HCT116 (cell line): Measurements from ENCODE around the gene HUS1. TPM values are rescaled to one million over a fixed set of nuclear protein-coding genes. Genes with fewer than 3 reads are reported as not detected.
"Not testable (repeated sequence)": the region's sequence is repeated elsewhere in the genome, so short reads cannot be mapped to it uniquely, and the experiment has no call there.

Experiments
- ATAC-seq: fragments of 200-7000 bp; cut with Tn5 transposase; 2 replicates; pipeline ENCODE4 v1.9.1; 2020; ENCODE audit warnings: mild to moderate bottlenecking, moderate library complexity
- BruUV-seq: library from RNA; stranded (reverse); fragments of 400-500 nt; replicated peaks from 2 replicates; lab custom pipeline; 2021; lab: Mats Ljungman, UMichigan
- CTCF ChIA-PET: fragments of 300-600 bp; sonication (Branson Sonifier 250); formaldehyde crosslinking; loops from one replicate; lab custom pipeline; 2021; ENCODE audit warnings: antibody characterized with exemption; lab: Charles Lee
- POLR2A ChIA-PET: fragments of 300-600, 350-600 bp; sonication (Branson Sonifier 250); formaldehyde crosslinking; loops from one replicate; lab custom pipeline; 2021; ENCODE audit warnings: antibody characterized with exemption; lab: Charles Lee
- RAD21 ChIA-PET, 2 experiments: fragments of 300-600 bp; sonication (Branson Sonifier 250); formaldehyde crosslinking; loops; one replicate each; lab custom pipeline; 2023; ENCODE audit warnings: low total read pairs in 2 of 2; ENCODE audit not compliant: uncharacterized antibody in 2 of 2, unreplicated experiment in 2 of 2, low non-redundant PET in 1 of 2; lab: Charles Lee
- DNase-seq: peaks from one replicate; pipeline ENCODE4 v3.0.0-alpha.2; 2010; ENCODE audit warnings: low read depth, low spot score
- H2AFZ ChIP-seq: fragments of 200-600 bp; shearing (Covaris generic), sonication (generic); 2 replicates; pipeline ENCODE4 v1.6.1; 2017; ENCODE audit warnings: low read depth, mixed run types, mixed read lengths, antibody characterized with exemption, low read length; ENCODE audit not compliant: poor library complexity, severe bottlenecking
- H3K27ac ChIP-seq: 2 replicates; pipeline ENCODE4 v1.5.1; 2012; ENCODE audit warnings: low read depth, low read length
- H3K27me3 ChIP-seq: fragments of 200-600 bp; sonication (generic); 2 replicates; pipeline ENCODE4 v1.6.1; 2016; ENCODE audit warnings: mixed run types, low read length, mixed read lengths; ENCODE audit not compliant: insufficient read depth
- H3K36me3 ChIP-seq, 2 experiments: fragments of 200-500 bp in 1 of 2; fragments of 200-600 bp in 1 of 2; sonication (Bioruptor generic) in 1 of 2; sonication (generic) in 1 of 2; 2 replicates each; pipeline versions ENCODE4 v1.5.1 to v1.6.1; 2014 to 2016; ENCODE audit warnings: low read length in 2 of 2, inconsistent platforms in 1 of 2, mixed read lengths in 1 of 2, mixed run types in 1 of 2; ENCODE audit not compliant: insufficient read depth in 2 of 2, control insufficient read depth in 1 of 2
- H3K4me1 ChIP-seq, 2 experiments: fragments of 200-600 bp in 1 of 2; sonication (generic) in 1 of 2; 2 replicates each; pipeline versions ENCODE4 v1.5.1 to v1.6.1; 2012 to 2017; ENCODE audit warnings: low read length in 2 of 2, inconsistent platforms in 1 of 2, mild to moderate bottlenecking in 1 of 2, mixed read lengths in 1 of 2, mixed run types in 1 of 2, moderate library complexity in 1 of 2; ENCODE audit not compliant: insufficient read depth in 2 of 2, control insufficient read depth in 1 of 2
- H3K4me2 ChIP-seq: fragments of 200-600 bp; sonication (generic); 2 replicates; pipeline ENCODE4 v1.6.1; 2017; ENCODE audit warnings: mixed run types, low read length, mixed read lengths
- H3K4me3 ChIP-seq, 2 experiments: fragments of 200-600 bp in 1 of 2; sonication (generic) in 1 of 2; replicated peaks in 1 of 2; 2 replicates each; pipeline ENCODE4 v1.5.1; 2011 to 2016; ENCODE audit warnings: low read length in 2 of 2, control low read depth in 1 of 2, low read depth in 1 of 2, mild to moderate bottlenecking in 1 of 2, mixed read lengths in 1 of 2, mixed run types in 1 of 2
- H3K79me2 ChIP-seq: fragments of 200-600 bp; sonication (generic); 2 replicates; pipeline ENCODE4 v1.6.1; 2017; ENCODE audit warnings: mild to moderate bottlenecking, mixed run types, low read length, moderate library complexity, mixed read lengths; ENCODE audit not compliant: insufficient read depth
- H3K9ac ChIP-seq: fragments of 200-600 bp; sonication (generic); 2 replicates; pipeline ENCODE4 v1.6.1; 2016; ENCODE audit warnings: low read length, mixed read lengths
- H3K9me2 ChIP-seq: fragments of 200-600 bp; sonication (generic), shearing (Covaris generic); 2 replicates; pipeline ENCODE4 v1.6.1; 2017; ENCODE audit warnings: mixed run types, mild to moderate bottlenecking, moderate library complexity; ENCODE audit not compliant: insufficient read depth
- H3K9me3 ChIP-seq, 2 experiments: fragments of 200-500 bp in 1 of 2; fragments of 200-600 bp in 1 of 2; sonication (Bioruptor generic) in 1 of 2; sonication (generic) in 1 of 2; 2 replicates each; pipeline ENCODE4 v1.6.1; 2014 to 2017; ENCODE audit warnings: low read length in 2 of 2, mixed read lengths in 2 of 2, inconsistent platforms in 1 of 2, low read depth in 1 of 2, mild to moderate bottlenecking in 1 of 2, mixed run types in 1 of 2, moderate library complexity in 1 of 2; ENCODE audit not compliant: control insufficient read depth in 1 of 2, insufficient read depth in 1 of 2
- H4K20me1 ChIP-seq: fragments of 200-600 bp; sonication (generic), shearing (Covaris generic); 2 replicates; pipeline ENCODE4 v1.6.1; 2017; ENCODE audit warnings: mixed run types, mild to moderate bottlenecking, moderate library complexity; ENCODE audit not compliant: insufficient read depth
- CEBPB ChIP-seq: IDR thresholded peaks from 2 replicates; pipeline ENCODE4 v1.6.1; 2012; ENCODE audit warnings: low read depth
- ELF1 ChIP-seq: IDR thresholded peaks from 2 replicates; pipeline ENCODE4 v1.6.1; 2012; ENCODE audit warnings: low read depth, borderline replicate concordance
- EZH2 ChIP-seq: fragments of 200-600 bp; sonication (generic); IDR thresholded peaks from 2 replicates; pipeline ENCODE4 v1.6.1; 2017; ENCODE audit warnings: antibody characterized with exemption, mixed run types
- EZH2phosphoT487 ChIP-seq: fragments of 200-600 bp; IDR thresholded peaks from 2 replicates; pipeline ENCODE4 v1.6.1; 2018; ENCODE audit warnings: antibody characterized with exemption, borderline replicate concordance
- FOSL1 ChIP-seq: IDR thresholded peaks from 2 replicates; pipeline ENCODE4 v1.6.1; 2012; ENCODE audit warnings: low read depth
- POLR2A ChIP-seq: IDR thresholded peaks from 2 replicates; pipeline ENCODE4 v1.7.0; 2011; ENCODE audit warnings: borderline replicate concordance; ENCODE audit not compliant: insufficient read depth, insufficient read length; ENCODE audit errors: extremely low read depth
- POLR2AphosphoS5 ChIP-seq: IDR thresholded peaks from 2 replicates; pipeline ENCODE4 v1.6.1; 2011; ENCODE audit warnings: mild to moderate bottlenecking, low read depth, low read length, moderate library complexity
- SIN3A ChIP-seq: IDR thresholded peaks from 2 replicates; pipeline ENCODE4 v1.6.1; 2012; ENCODE audit warnings: low read depth
- SP1 ChIP-seq: IDR thresholded peaks from 2 replicates; pipeline ENCODE4 v1.6.1; 2012; ENCODE audit warnings: low read depth
- SRF ChIP-seq: IDR thresholded peaks from 2 replicates; pipeline ENCODE4 v1.6.1; 2012; ENCODE audit warnings: low read depth
- TCF7L2 ChIP-seq: IDR thresholded peaks from 2 replicates; pipeline ENCODE4 v1.7.0; 2011; ENCODE audit warnings: borderline replicate concordance, inconsistent platforms; ENCODE audit not compliant: insufficient read depth, insufficient read length; ENCODE audit errors: extremely low read depth
- YY1 ChIP-seq: IDR thresholded peaks from 2 replicates; pipeline ENCODE4 v1.6.1; 2011; ENCODE audit warnings: low read length, low read depth, moderate library complexity, mild to moderate bottlenecking; ENCODE audit not compliant: insufficient replicate concordance; ENCODE audit errors: extremely low read depth
- ZFX ChIP-seq: fragments of 450-650 bp; IDR thresholded peaks from 2 replicates; pipeline ENCODE4 v1.6.1; 2017
- ZNF274 ChIP-seq: fragments of 200-500 bp; sonication (Bioruptor generic); IDR thresholded peaks from 2 replicates; pipeline ENCODE4 v1.6.1; 2014; ENCODE audit warnings: mild to moderate bottlenecking, low read depth, low read length, inconsistent platforms
- intact Hi-C: fragments of 100-400 bp; cut with micrococcal nuclease; formaldehyde crosslinking; loops from 2 replicates; pipeline ENCODE4 v1.10.0; 2022
- total RNA-seq: library from RNA; stranded (reverse); gene quantifications from one replicate; pipeline ENCODE4 v1.2.1, GENCODE V29; 2021; ENCODE audit not compliant: unreplicated experiment
- TF ChIP-seq, protein P1 (sequence below): IDR thresholded peaks from 2 replicates; pipeline ENCODE4 v1.6.1; 2012
- TF ChIP-seq, protein P2 (sequence below): IDR thresholded peaks from 2 replicates; pipeline ENCODE4 v1.6.1; 2012

The HUS1 gene
- total RNA-seq, 1 experiment from 2014 or later, result 30.0 TPM

DNA sequence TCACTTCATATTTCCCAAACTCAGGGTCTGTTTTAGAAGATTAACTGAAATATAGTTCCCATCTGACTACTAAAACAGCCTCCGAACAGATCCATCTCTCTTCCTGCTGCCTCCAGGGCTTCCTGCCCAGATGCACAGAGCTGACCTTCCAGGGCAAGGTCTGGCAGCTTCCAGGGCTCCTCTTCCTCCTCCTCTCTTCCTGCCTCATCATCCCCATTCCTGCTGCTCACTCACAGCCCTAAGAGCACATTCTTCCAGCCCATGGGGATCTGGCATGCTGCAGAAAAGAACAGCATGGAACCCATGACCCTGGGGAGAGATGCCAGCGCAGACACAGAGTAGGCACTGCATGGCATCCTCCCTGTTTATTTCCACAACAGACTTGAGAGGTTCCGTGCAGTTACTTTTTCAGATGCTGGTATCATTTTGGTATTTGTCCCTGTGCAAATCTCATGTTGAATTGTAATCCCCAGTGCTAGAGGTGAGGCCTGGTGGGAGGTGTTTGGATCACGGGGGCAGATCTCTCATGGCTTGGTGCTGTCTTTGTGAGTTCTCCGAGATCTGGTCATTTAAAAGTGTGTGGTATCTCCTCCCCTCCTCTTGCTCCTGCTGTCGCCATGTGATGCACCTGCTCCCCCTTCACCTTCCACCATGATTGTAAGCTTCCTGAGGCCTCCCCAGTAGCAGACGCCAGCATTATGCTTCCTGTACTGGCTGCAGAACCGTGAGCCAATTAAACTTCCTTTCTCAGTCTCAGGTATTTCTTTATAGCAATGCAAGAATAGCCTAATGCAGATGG is 35.5 kb downstream of the HUS1 start:
- POLR2A ChIA-PET, result no interaction called here

DNA sequence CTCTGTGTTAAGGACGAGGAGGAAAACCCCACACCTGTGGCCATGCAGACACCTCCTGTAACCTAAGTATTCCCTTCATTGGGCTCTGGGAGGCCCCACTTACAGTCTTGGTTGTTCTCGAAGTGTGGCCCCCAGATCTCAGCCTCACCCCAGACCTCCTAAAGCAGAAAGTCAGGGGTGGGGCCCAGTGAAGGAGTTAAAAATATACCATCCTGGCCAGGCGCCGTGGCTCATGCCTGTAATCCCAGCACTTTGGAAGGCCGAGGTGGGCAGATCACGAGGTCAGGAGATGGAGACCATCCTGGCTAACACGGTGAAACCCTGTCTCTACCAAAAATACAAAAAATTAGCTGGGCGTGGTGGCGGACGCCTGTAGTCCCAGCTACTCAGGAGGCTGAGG is 36.8 kb downstream of the HUS1 start:
- H3K9me3 ChIP-seq, H3K9ac ChIP-seq, H3K4me2 ChIP-seq, DNase-seq, H2AFZ ChIP-seq, H3K27me3 ChIP-seq, RAD21 ChIA-PET, CTCF ChIA-PET, H3K79me2 ChIP-seq, H4K20me1 ChIP-seq, H3K9me2 ChIP-seq, H3K4me3 ChIP-seq, H3K4me1 ChIP-seq, BruUV-seq, POLR2A ChIA-PET, H3K36me3 ChIP-seq, H3K27ac ChIP-seq, ATAC-seq: not testable (repeated sequence)
- intact Hi-C loops, result loop anchor here (10.0 kb wide), 1 partner anchor 1912 kb away; no protein-coding TSS in a partner anchor

More for the DNA sequence above, 35.5 kb downstream of the HUS1 start:
- ATAC-seq (no peak), DNase-seq (no peak)
- Histone ChIP-seq H3K79me2 (no peaks in the 10 kb centered on the region), H3K4me1 (peaks cover 0 to 9% of the 10 kb centered on the region in 2 experiments; a peak in 2 of 4 replicates), H3K27me3 (no peaks in the 10 kb centered on the region), H3K4me2 (no peak overlapping the region), H3K9ac (no peak overlapping the region), H2AFZ (no peak overlapping the region), H3K9me2 (no peaks in the 10 kb centered on the region), H3K9me3 (no peaks in the 10 kb centered on the region), H3K36me3 (no peaks in the 10 kb centered on the region), H3K4me3 (no peak overlapping the region), H3K27ac (no peak overlapping the region), H4K20me1 (no peaks in the 10 kb centered on the region)
- intact Hi-C loops, result loop anchor here (2.0 to 10.0 kb wide), 2 partner anchors 677 to 1911 kb away; no protein-coding TSS in a partner anchor
- TF ChIP-seq, protein P1, sequence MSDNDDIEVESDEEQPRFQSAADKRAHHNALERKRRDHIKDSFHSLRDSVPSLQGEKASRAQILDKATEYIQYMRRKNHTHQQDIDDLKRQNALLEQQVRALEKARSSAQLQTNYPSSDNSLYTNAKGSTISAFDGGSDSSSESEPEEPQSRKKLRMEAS, result no peak
- TF ChIP-seq ZFX (no peak), ELF1 (no peak), SRF (no peak), SIN3A (no peak), FOSL1 (no peak), EZH2phosphoT487 (no peak), SP1 (no peak), EZH2 (no peak), ZNF274 (no peak), YY1 (no peak), CEBPB (no peak), POLR2AphosphoS5 (no peak), TCF7L2 (no peak), POLR2A (no peak)
- TF ChIP-seq, protein P2, sequence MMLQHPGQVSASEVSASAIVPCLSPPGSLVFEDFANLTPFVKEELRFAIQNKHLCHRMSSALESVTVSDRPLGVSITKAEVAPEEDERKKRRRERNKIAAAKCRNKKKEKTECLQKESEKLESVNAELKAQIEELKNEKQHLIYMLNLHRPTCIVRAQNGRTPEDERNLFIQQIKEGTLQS, result no peak
- RAD21 ChIA-PET, result interaction anchor here (1.4 to 2.3 kb wide), 4 partner anchors 166 to 678 kb away, joined by 3 to 14 read pairs (median 10); no protein-coding TSS in a partner anchor
- no TSS peak for BruUV-seq
- CTCF ChIA-PET, result interaction anchor here (1.1 to 2.3 kb wide), 5 partner anchors 166 to 677 kb away, joined by 3 to 34 read pairs (median 20); no protein-coding TSS in a partner anchor
